ENCODE measurements around the gene SORCS2.

Gene SORCS2

GRCh38 chr4:7625071-7625470 is 432.7 kb downstream of the SORCS2 start:
- Histone ChIP-seq H3K4me3 (ENCODE audit: low read depth, low read length, poor library complexity, severe bottlenecking) (no peak overlapping the region), H2AFZ (ENCODE audit: low read length) (no peak overlapping the region), H3K36me3 (ENCODE audit: insufficient read depth, low read length) (no peaks in the 10 kb centered on the region), H3K9me3 (ENCODE audit: low read length) (no peaks in the 10 kb centered on the region), H3K4me1 (ENCODE audit: insufficient read depth, low read length, severe bottlenecking) (no peaks in the 10 kb centered on the region), H3K27me3 (ENCODE audit: insufficient read depth, low read length) (no peaks in the 10 kb centered on the region), H3K27ac (ENCODE audit: low read depth, low read length, poor library complexity, severe bottlenecking) (no peak overlapping the region), H4K20me1 (ENCODE audit: insufficient read depth, low read length) (no peaks in the 10 kb centered on the region), H3K4me2 (ENCODE audit: low read length) (no peak overlapping the region), H3F3A (ENCODE audit: insufficient read depth, low read length) (no peaks in the 10 kb centered on the region), H3K9me2 (ENCODE audit: low read depth, low read length) (no peaks in the 10 kb centered on the region), H3K9ac (ENCODE audit: low read length) (no peak overlapping the region), H3K79me2 (ENCODE audit: insufficient read depth, low read length) (no peaks in the 10 kb centered on the region)
- TF ChIP-seq CTCF (IDR thresholded peaks at IDR 0.05; ENCODE audit: low read length) (no peak), EZH2 (IDR thresholded peaks at IDR 0.05; ENCODE audit: borderline replicate concordance, low read length) (no peak)

- Histone ChIP-seq H3K4me3 (ENCODE audit: low read depth, low read length, poor library complexity, severe bottlenecking) (no peak overlapping the region), H3K4me1 (ENCODE audit: insufficient read depth, low read length, severe bottlenecking) (no peaks in the 10 kb centered on the region), H3K27ac (ENCODE audit: low read depth, low read length, poor library complexity, severe bottlenecking) (no peak overlapping the region), H4K20me1 (ENCODE audit: insufficient read depth, low read length) (no peaks in the 10 kb centered on the region), H3K36me3 (ENCODE audit: insufficient read depth, low read length) (no peaks in the 10 kb centered on the region), H3K9me3 (ENCODE audit: low read length) (no peaks in the 10 kb centered on the region), H3K9me2 (ENCODE audit: low read depth, low read length) (no peaks in the 10 kb centered on the region), H3F3A (ENCODE audit: insufficient read depth, low read length) (no peaks in the 10 kb centered on the region), H3K79me2 (ENCODE audit: insufficient read depth, low read length) (no peaks in the 10 kb centered on the region), H3K9ac (ENCODE audit: low read length) (no peak overlapping the region), H2AFZ (ENCODE audit: low read length) (no peak overlapping the region), H3K4me2 (ENCODE audit: low read length) (no peak overlapping the region), H3K27me3 (ENCODE audit: insufficient read depth, low read length) (no peaks in the 10 kb centered on the region)
- TF ChIP-seq EZH2 (IDR thresholded peaks at IDR 0.05; ENCODE audit: borderline replicate concordance, low read length): no peak
- no peak for TF ChIP-seq CTCF (IDR thresholded peaks at IDR 0.05; ENCODE audit: low read length)
Measured at GRCh38 chr4:7626531-7626930, 434.2 kb downstream of the SORCS2 start.

GRCh38 chr4:7627251-7628250 is 435.2 kb downstream of the SORCS2 start:
- no peaks in the 10 kb centered on the region for H3K36me3 ChIP-seq (ENCODE audit: insufficient read depth, low read length)
- H3K4me2 ChIP-seq (ENCODE audit: low read length): no peak overlapping the region
- H3K27me3 ChIP-seq (ENCODE audit: insufficient read depth, low read length): no peaks in the 10 kb centered on the region
- H4K20me1 ChIP-seq (ENCODE audit: insufficient read depth, low read length): no peaks in the 10 kb centered on the region
- no peak overlapping the region for H3K27ac ChIP-seq (ENCODE audit: low read depth, low read length, poor library complexity, severe bottlenecking)
- no peaks in the 10 kb centered on the region for H3K4me1 ChIP-seq (ENCODE audit: insufficient read depth, low read length, severe bottlenecking)
- H2AFZ ChIP-seq (ENCODE audit: low read length): no peak overlapping the region
- H3K9me3 ChIP-seq (ENCODE audit: low read length): no peaks in the 10 kb centered on the region
- H3K4me3 ChIP-seq (ENCODE audit: low read depth, low read length, poor library complexity, severe bottlenecking): no peak overlapping the region
- no peaks in the 10 kb centered on the region for H3K9me2 ChIP-seq (ENCODE audit: low read depth, low read length)
- TF ChIP-seq CTCF (IDR thresholded peaks at IDR 0.05; ENCODE audit: low read length): no peak
- no peak for TF ChIP-seq EZH2 (IDR thresholded peaks at IDR 0.05; ENCODE audit: borderline replicate concordance, low read length)
- H3K79me2 ChIP-seq (ENCODE audit: insufficient read depth, low read length): no peaks in the 10 kb centered on the region
- H3K9ac ChIP-seq (ENCODE audit: low read length): no peak overlapping the region
- no peaks in the 10 kb centered on the region for H3F3A ChIP-seq (ENCODE audit: insufficient read depth, low read length)

All from OCI-LY1 (cell line).